Panc1 (cell line): ENCODE results near the gene SLIT3. TPM values are rescaled to one million over a fixed set of nuclear protein-coding genes. Genes with fewer than 3 reads are reported as not detected.

Experiments used
- ATAC-seq: fragments of 200-7000 bp; cut with Tn5 transposase; 2 replicates; pipeline ENCODE4 v1.9.1; 2020; ENCODE audit warnings: mild to moderate bottlenecking, moderate library complexity
- BruUV-seq: library from RNA; stranded (reverse); fragments of 400-500 nt; replicated peaks from 2 replicates; lab custom pipeline; 2021; lab: Mats Ljungman, UMichigan
- CTCF ChIA-PET: fragments of 300-600 bp; sonication (Branson Sonifier 250); formaldehyde crosslinking; loops from one replicate; lab custom pipeline; 2022; ENCODE audit warnings: antibody characterized with exemption; lab: Charles Lee
- POLR2A ChIA-PET: fragments of 300-600 bp; sonication (Branson Sonifier 250); formaldehyde crosslinking; loops from one replicate; lab custom pipeline; 2022; ENCODE audit warnings: antibody characterized with exemption; lab: Charles Lee
- DNase-seq: peaks from one replicate; pipeline ENCODE4 v3.0.0-alpha.2; 2010; ENCODE audit warnings: low read depth, low spot score
- H3K27ac ChIP-seq: 2 replicates; pipeline ENCODE4 v1.5.1; 2011; ENCODE audit warnings: mild to moderate bottlenecking, low read length, inconsistent platforms
- H3K27me3 ChIP-seq: fragments of 200-500 bp; sonication (Bioruptor generic); 2 replicates; pipeline ENCODE4 v1.6.0; 2014; ENCODE audit warnings: low read length, inconsistent platforms; ENCODE audit not compliant: control insufficient read depth, insufficient read depth
- H3K36me3 ChIP-seq: fragments of 200-500 bp; sonication (Bioruptor generic); 2 replicates; pipeline ENCODE4 v1.5.1; 2014; ENCODE audit warnings: inconsistent platforms, mild to moderate bottlenecking, low read length, moderate library complexity; ENCODE audit not compliant: control insufficient read depth, insufficient read depth
- H3K4me1 ChIP-seq: 2 replicates; pipeline ENCODE4 v1.5.1; 2011; ENCODE audit warnings: inconsistent platforms, mild to moderate bottlenecking, low read length, moderate library complexity; ENCODE audit not compliant: control insufficient read depth, insufficient read depth
- H3K4me3 ChIP-seq, 2 experiments: 2 replicates each; pipeline ENCODE4 v1.5.1; 2011 to 2012; ENCODE audit warnings: low read depth in 2 of 2, low read length in 2 of 2, mild to moderate bottlenecking in 2 of 2, inconsistent platforms in 1 of 2, moderate library complexity in 1 of 2
- H3K9me3 ChIP-seq: fragments of 200-500 bp; sonication (Bioruptor generic); 2 replicates; pipeline ENCODE4 v1.5.1; 2014; ENCODE audit warnings: low read depth, mild to moderate bottlenecking, inconsistent platforms, low read length, moderate library complexity; ENCODE audit not compliant: control insufficient read depth, insufficient read depth
- POLR2AphosphoS5 ChIP-seq: IDR thresholded peaks from 2 replicates; pipeline ENCODE4 v1.6.1; 2012; ENCODE audit warnings: mild to moderate bottlenecking, low read depth, low read length, moderate library complexity
- SIN3A ChIP-seq: IDR thresholded peaks from 2 replicates; pipeline ENCODE4 v1.6.1; 2012; ENCODE audit warnings: low read depth, mild to moderate bottlenecking, low read length, moderate library complexity, borderline replicate concordance; ENCODE audit not compliant: insufficient read depth
- TCF7L2 ChIP-seq: IDR thresholded peaks from 2 replicates; pipeline ENCODE4 v1.6.1; 2011; ENCODE audit warnings: mild to moderate bottlenecking, low read depth, low read length, inconsistent platforms
- in situ Hi-C: cut with HindIII; loops from 2 replicates; pipeline ENCODE4 v1.10.0; 2016; ENCODE audit warnings: low sequenced_read_pairs, low pct_unique_long_range_greater_than_20kb
- intact Hi-C: fragments of 100-400 bp; cut with micrococcal nuclease; formaldehyde crosslinking; loops from one replicate; pipeline ENCODE4 v1.10.0; 2022; ENCODE audit not compliant: unreplicated experiment
- total RNA-seq: library from RNA; stranded (reverse); gene quantifications from one replicate; pipeline ENCODE4 v1.2.1, GENCODE V29; 2021; ENCODE audit not compliant: unreplicated experiment
- TF ChIP-seq, protein P1 (sequence below): fragments of 450-650 bp; IDR thresholded peaks from 2 replicates; pipeline ENCODE4 v1.5.1; 2017; ENCODE audit warnings: mild to moderate bottlenecking
- TF ChIP-seq, protein P2 (sequence below), 2 experiments: IDR thresholded peaks; 2 replicates each; pipeline ENCODE4 v1.6.1; 2011 to 2012; ENCODE audit warnings: low read depth in 2 of 2, control low read depth in 1 of 2, low read length in 1 of 2, mild to moderate bottlenecking in 1 of 2, moderate library complexity in 1 of 2; ENCODE audit not compliant: insufficient read depth in 1 of 2

SLIT3 gene
- total RNA-seq, 1 experiment from 2014 or later: 26.4 TPM

DNA sequence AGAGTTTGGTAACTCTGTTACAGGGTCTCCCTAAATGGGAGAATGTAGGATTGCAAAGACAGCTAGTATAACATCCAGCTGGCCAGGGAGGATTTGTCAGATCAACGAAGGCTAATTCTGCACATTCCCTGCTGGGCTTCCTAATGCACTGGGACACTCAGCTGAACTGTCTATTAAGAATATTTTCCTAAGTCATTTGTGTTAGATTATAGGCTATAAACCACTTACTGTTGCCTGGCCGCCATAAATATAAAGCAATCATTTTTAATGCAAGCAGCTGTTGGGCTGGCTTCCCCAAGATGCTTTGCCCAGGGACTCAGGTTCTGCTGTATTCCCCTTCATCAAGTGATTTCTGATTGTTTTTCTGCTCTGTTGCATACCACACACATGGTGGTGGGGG, 35.3 kb upstream of the SLIT3 start:
- no peak overlapping the region for H3K4me3 ChIP-seq
- no peaks in the 10 kb centered on the region for H3K27me3 ChIP-seq
- intact Hi-C loops: no loop called here
- ChIA-PET POLR2A (no interaction called here), CTCF (no interaction called here)
- no peaks in the 10 kb centered on the region for H3K9me3 ChIP-seq
- DNase-seq (no peak), ATAC-seq (no peak)
- no peaks in the 10 kb centered on the region for H3K4me1 ChIP-seq
- in situ Hi-C loops: no loop called here
- no peaks in the 10 kb centered on the region for H3K36me3 ChIP-seq
- TF ChIP-seq, protein P1, sequence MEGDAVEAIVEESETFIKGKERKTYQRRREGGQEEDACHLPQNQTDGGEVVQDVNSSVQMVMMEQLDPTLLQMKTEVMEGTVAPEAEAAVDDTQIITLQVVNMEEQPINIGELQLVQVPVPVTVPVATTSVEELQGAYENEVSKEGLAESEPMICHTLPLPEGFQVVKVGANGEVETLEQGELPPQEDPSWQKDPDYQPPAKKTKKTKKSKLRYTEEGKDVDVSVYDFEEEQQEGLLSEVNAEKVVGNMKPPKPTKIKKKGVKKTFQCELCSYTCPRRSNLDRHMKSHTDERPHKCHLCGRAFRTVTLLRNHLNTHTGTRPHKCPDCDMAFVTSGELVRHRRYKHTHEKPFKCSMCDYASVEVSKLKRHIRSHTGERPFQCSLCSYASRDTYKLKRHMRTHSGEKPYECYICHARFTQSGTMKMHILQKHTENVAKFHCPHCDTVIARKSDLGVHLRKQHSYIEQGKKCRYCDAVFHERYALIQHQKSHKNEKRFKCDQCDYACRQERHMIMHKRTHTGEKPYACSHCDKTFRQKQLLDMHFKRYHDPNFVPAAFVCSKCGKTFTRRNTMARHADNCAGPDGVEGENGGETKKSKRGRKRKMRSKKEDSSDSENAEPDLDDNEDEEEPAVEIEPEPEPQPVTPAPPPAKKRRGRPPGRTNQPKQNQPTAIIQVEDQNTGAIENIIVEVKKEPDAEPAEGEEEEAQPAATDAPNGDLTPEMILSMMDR: no peak
- TF ChIP-seq, protein P2, sequence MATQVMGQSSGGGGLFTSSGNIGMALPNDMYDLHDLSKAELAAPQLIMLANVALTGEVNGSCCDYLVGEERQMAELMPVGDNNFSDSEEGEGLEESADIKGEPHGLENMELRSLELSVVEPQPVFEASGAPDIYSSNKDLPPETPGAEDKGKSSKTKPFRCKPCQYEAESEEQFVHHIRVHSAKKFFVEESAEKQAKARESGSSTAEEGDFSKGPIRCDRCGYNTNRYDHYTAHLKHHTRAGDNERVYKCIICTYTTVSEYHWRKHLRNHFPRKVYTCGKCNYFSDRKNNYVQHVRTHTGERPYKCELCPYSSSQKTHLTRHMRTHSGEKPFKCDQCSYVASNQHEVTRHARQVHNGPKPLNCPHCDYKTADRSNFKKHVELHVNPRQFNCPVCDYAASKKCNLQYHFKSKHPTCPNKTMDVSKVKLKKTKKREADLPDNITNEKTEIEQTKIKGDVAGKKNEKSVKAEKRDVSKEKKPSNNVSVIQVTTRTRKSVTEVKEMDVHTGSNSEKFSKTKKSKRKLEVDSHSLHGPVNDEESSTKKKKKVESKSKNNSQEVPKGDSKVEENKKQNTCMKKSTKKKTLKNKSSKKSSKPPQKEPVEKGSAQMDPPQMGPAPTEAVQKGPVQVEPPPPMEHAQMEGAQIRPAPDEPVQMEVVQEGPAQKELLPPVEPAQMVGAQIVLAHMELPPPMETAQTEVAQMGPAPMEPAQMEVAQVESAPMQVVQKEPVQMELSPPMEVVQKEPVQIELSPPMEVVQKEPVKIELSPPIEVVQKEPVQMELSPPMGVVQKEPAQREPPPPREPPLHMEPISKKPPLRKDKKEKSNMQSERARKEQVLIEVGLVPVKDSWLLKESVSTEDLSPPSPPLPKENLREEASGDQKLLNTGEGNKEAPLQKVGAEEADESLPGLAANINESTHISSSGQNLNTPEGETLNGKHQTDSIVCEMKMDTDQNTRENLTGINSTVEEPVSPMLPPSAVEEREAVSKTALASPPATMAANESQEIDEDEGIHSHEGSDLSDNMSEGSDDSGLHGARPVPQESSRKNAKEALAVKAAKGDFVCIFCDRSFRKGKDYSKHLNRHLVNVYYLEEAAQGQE (IDR thresholded peaks at IDR 0.05; ENCODE audit: insufficient read depth in 1 of 2, low read depth in 2 of 2, low read length in 1 of 2): no peak
- TF ChIP-seq POLR2AphosphoS5 (no peak), TCF7L2 (no peak), SIN3A (no peak)
- no peak overlapping the region for H3K27ac ChIP-seq
- no TSS peak for BruUV-seq

DNA sequence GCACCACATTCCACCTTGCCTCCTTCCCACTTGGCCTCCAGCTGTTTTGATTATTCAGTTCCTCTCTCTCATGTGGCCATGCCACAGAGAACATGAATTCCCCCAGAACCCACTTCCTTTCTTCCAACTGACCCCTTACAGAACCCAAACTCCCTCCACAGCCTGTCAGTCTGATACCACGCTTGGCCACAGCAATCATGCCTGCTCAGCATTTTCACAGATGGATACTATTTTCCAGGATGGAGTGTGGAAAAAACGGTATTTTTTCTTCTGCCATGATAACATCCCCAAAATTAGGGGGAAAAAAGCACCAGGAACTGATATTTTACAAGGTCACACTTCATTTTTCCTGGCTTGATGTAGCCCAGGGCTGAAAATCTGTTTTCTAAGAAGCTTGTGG, 34.9 kb upstream of the SLIT3 start:
- Histone ChIP-seq H3K9me3 (no peaks in the 10 kb centered on the region), H3K4me1 (no peaks in the 10 kb centered on the region), H3K36me3 (no peaks in the 10 kb centered on the region), H3K4me3 (no peak overlapping the region), H3K27ac (no peak overlapping the region), H3K27me3 (no peaks in the 10 kb centered on the region)
- ChIA-PET POLR2A (no interaction called here), CTCF (no interaction called here)
- ATAC-seq: no peak
- no peak for DNase-seq
- intact Hi-C loops: no loop called here
- BruUV-seq: no TSS peak
- TF ChIP-seq TCF7L2 (no peak), POLR2AphosphoS5 (no peak), SIN3A (no peak)
- TF ChIP-seq, protein P1: no peak
- TF ChIP-seq, protein P2 (IDR thresholded peaks at IDR 0.05; ENCODE audit: insufficient read depth in 1 of 2, low read depth in 2 of 2, low read length in 1 of 2): no peak
- in situ Hi-C loops: no loop called here
